HepG2 (cell line): ENCODE results near the gene PRM2. TPM values are rescaled to one million over a fixed set of nuclear protein-coding genes. Genes with fewer than 3 reads are reported as not detected.

Experiments used
- BORCS8-MEF2B ChIP-seq: sonication (generic); formaldehyde crosslinking; IDR thresholded peaks from 2 replicates; pipeline ENCODE4 v1.8.0; 2022; ENCODE audit warnings: mild to moderate bottlenecking, missing genetic modification reagents
- CAMTA2 ChIP-seq: sonication (generic); formaldehyde crosslinking; IDR thresholded peaks from 2 replicates; pipeline ENCODE4 v1.4.0; 2020; ENCODE audit warnings: mild to moderate bottlenecking, missing genetic modification reagents, borderline replicate concordance
- CSRNP2 ChIP-seq: sonication (generic); formaldehyde crosslinking; conservative IDR thresholded peaks from 2 replicates; pipeline ENCODE4 v1.8.0; 2022; ENCODE audit warnings: low read depth, missing genetic modification reagents
- DMAP1 ChIP-seq: IDR thresholded peaks from 2 replicates; pipeline ENCODE4 v1.6.1; 2016
- GABPA ChIP-seq, 2 experiments: IDR thresholded peaks; 2 replicates each; pipeline ENCODE4 v1.6.1; 2011 to 2016; ENCODE audit warnings: low read depth in 2 of 2, low read length in 1 of 2, missing biosample characterization in 1 of 2, missing genetic modification characterization in 1 of 2
- GFI1 ChIP-seq: sonication (generic); formaldehyde crosslinking; IDR thresholded peaks from 2 replicates; pipeline ENCODE4 v1.5.0; 2020; ENCODE audit warnings: missing genetic modification reagents, mild to moderate bottlenecking, borderline replicate concordance
- MLX ChIP-seq: IDR thresholded peaks from 2 replicates; pipeline ENCODE4 v1.6.1; 2016
- PRMT3 ChIP-seq: sonication (generic); formaldehyde crosslinking; IDR thresholded peaks from 2 replicates; pipeline ENCODE4 v1.8.1; 2022; ENCODE audit warnings: low read depth, mild to moderate bottlenecking, moderate library complexity, missing genetic modification reagents, borderline replicate concordance
- YEATS4 ChIP-seq: sonication (generic); formaldehyde crosslinking; IDR thresholded peaks from 2 replicates; pipeline ENCODE4 v1.4.0; 2020; ENCODE audit warnings: missing genetic modification reagents, borderline replicate concordance
- ZBTB39 ChIP-seq: sonication (generic); formaldehyde crosslinking; IDR thresholded peaks from 2 replicates; pipeline ENCODE4 v1.5.0; 2020; ENCODE audit warnings: missing genetic modification reagents
- ZNF326 ChIP-seq: sonication (generic); formaldehyde crosslinking; IDR thresholded peaks from 2 replicates; pipeline ENCODE4 v1.4.0; 2020; ENCODE audit warnings: missing genetic modification reagents, borderline replicate concordance
- ZNF556 ChIP-seq: sonication (generic); formaldehyde crosslinking; IDR thresholded peaks from 2 replicates; pipeline ENCODE4 v1.4.0; 2020; ENCODE audit warnings: mild to moderate bottlenecking, missing genetic modification reagents, borderline replicate concordance
- ZNF704 ChIP-seq: sonication (generic); formaldehyde crosslinking; IDR thresholded peaks from 2 replicates; pipeline ENCODE4 v1.8.1; 2023; ENCODE audit warnings: mild to moderate bottlenecking, inconsistent platforms, moderate library complexity, missing genetic modification reagents, borderline replicate concordance
- ZNF780A ChIP-seq: sonication (generic); formaldehyde crosslinking; IDR thresholded peaks from 2 replicates; pipeline ENCODE4 v1.8.0; 2022; ENCODE audit warnings: mild to moderate bottlenecking, missing genetic modification reagents, moderate library complexity
- ZNF839 ChIP-seq: sonication (generic); formaldehyde crosslinking; IDR thresholded peaks from 2 replicates; pipeline ENCODE4 v1.4.0; 2020; ENCODE audit warnings: missing genetic modification reagents, mild to moderate bottlenecking, borderline replicate concordance
- ZSCAN21 ChIP-seq: sonication (generic); formaldehyde crosslinking; IDR thresholded peaks from 2 replicates; pipeline ENCODE4 v1.8.0; 2022; ENCODE audit warnings: mild to moderate bottlenecking, missing genetic modification reagents, moderate library complexity, borderline replicate concordance
- polyA plus RNA-seq, 8 experiments: library from polyadenylated mRNA; depleted of rRNA in 3 of 8; stranded (reverse) in 7 of 8; unstranded in 1 of 8; fragments of >200 nt; fragmentation: Illumina TruSeq in 4 of 8; extraction: Trizol in 4 of 8; gene quantifications; 2 replicates each; pipeline versions ENCODE4 v1.2.1 to v1.2.3, GENCODE V29; 2011 to 2016; ENCODE audit warnings: low read depth in 4 of 8, missing spikeins in 1 of 8, mixed read lengths in 1 of 8; ENCODE audit not compliant: insufficient read depth in 1 of 8
- total RNA-seq, 5 experiments: library from RNA; depleted of rRNA; stranded (reverse); fragments of >200 nt; fragmentation: Illumina TruSeq; extraction: Trizol; gene quantifications; 2 replicates each; pipeline ENCODE4 v1.2.3, GENCODE V29; 2016; ENCODE audit warnings: low read depth in 1 of 5

Gene PRM2
- total and polyA plus RNA-seq, 2 of the 13 experiments (the other 11 are each of a cell fraction or from before 2014, with no cell fraction given) = 0.54 TPM; not detected in 1

GRCh38 chr16:11308493-11309283, 32.4 kb upstream of the PRM2 start (continued):
- peak; percentile 88; the same call in 1 of the 2 replicates for TF ChIP-seq ZBTB39
- no peak; the same call in 1 of the 2 replicates for TF ChIP-seq GFI1 (CRISPR knock-in tag)
- no peak for TF ChIP-seq ZNF780A (CRISPR knock-in tag)
- TF ChIP-seq ZNF556 (CRISPR knock-in tag) = no peak
- no peak for TF ChIP-seq CSRNP2 (CRISPR knock-in tag)
- no peak for TF ChIP-seq ZSCAN21 (CRISPR knock-in tag)
- no peak for TF ChIP-seq YEATS4 (CRISPR knock-in tag)
- no peak for TF ChIP-seq GABPA (IDR thresholded peaks at IDR 0.05; ENCODE audit: low read depth, low read length)
- no peak for TF ChIP-seq GABPA (CRISPR knock-in tag; IDR thresholded peaks at IDR 0.05; ENCODE audit: low read depth)
- peak; percentile 27; the same call in 1 of the 2 replicates for TF ChIP-seq PRMT3
- TF ChIP-seq ZNF839 (CRISPR knock-in tag) = no peak; the same call in 1 of the 2 replicates
- peak; percentile 74 for TF ChIP-seq CAMTA2 (CRISPR knock-in tag)
- TF ChIP-seq DMAP1 = 0 out of 2 replicates have a peak, but pooled peaks have one; percentile 5
- peak; percentile 9; the same call in 1 of the 2 replicates for TF ChIP-seq MLX (CRISPR knock-in tag)
- no peak for TF ChIP-seq ZNF326 (CRISPR knock-in tag)
- 0 out of 2 replicates have a peak, but pooled peaks have one; percentile 49 for TF ChIP-seq BORCS8-MEF2B
- TF ChIP-seq ZNF704 (CRISPR knock-in tag) = 0 out of 2 replicates have a peak, but pooled peaks have one; percentile 18
